ENCODE measurements around the gene RASAL3. TPM values are rescaled to one million over a fixed set of nuclear protein-coding genes. Genes with fewer than 3 reads are reported as not detected.

Gene RASAL3
- total and polyA plus RNA-seq, 2 of the 8 experiments (the other 6 are each of a cell fraction or from before 2014, with no cell fraction given): 0.19 to 0.63 TPM

DNA sequence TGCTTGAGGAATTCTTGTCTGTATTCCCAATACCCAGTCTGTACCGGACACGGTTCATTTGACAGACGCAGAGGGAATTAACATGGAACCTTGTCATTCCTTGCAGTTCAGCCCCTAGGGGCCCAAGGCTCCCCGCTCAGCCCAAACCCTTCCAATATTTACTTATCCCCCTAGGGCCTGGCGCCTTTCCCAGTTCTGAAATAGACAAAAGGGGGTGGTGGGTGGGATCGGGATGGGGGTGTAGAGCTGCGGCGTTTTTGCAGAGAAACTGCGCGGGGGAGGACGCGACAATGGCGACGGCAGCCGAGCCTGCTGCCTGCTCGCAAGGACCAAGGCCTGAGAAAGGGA, 46.1 kb downstream of the RASAL3 start:
- Histone ChIP-seq H2BK120ac (replicated peaks; ENCODE audit: low read depth, low read length) (no peak overlapping the region), H3K4me2 (ENCODE audit: insufficient read depth in 1 of 2, low read depth in 2 of 2, low read length in 2 of 2) (peak overlapping the region; percentile 76 to 97), H3K27me3 (replicated peaks in 1 of 4; ENCODE audit: control insufficient read depth in 3 of 4, extremely low read depth in 1 of 4, insufficient read depth in 3 of 4, low read length in 3 of 4) (no peaks in the 10 kb centered on the region), H3K9ac (replicated peaks in 1 of 4; ENCODE audit: extremely low read depth in 1 of 4, low read depth in 3 of 4, low read length in 3 of 4) (peak overlapping the region; percentile 83 to 99 (median 92)), H3K18ac (ENCODE audit: extremely low read depth, low read length) (peak overlapping the region; percentile 95; the same call in 1 of the 2 replicates), H3K27ac (ENCODE audit: low read depth, low read length) (peak overlapping the region; percentile 97), H2BK12ac (ENCODE audit: low read depth, low read length) (no peak overlapping the region), H2BK15ac (ENCODE audit: low read length) (no peak overlapping the region), H2AK5ac (ENCODE audit: low read depth, low read length) (no peak overlapping the region), H3K23ac (ENCODE audit: insufficient read length) (no peak overlapping the region), H3K23me2 (ENCODE audit: low read depth, low read length) (peaks cover 4% of the 10 kb centered on the region; the same call in 1 of the 2 replicates), H3K9me3 (ENCODE audit: insufficient read depth in 2 of 2, low read depth in 1 of 2, low read length in 1 of 2) (peaks cover 0 to 2% of the 10 kb centered on the region in 2 experiments; a peak in 1 of 4 replicates), H4K8ac (ENCODE audit: extremely low read depth, insufficient read depth, low read length) (peak overlapping the region; percentile 97; the same call in 1 of the 2 replicates), H3K4me3 (ENCODE audit: extremely low read depth in 1 of 4, insufficient read depth in 2 of 4, low read depth in 3 of 4, low read length in 4 of 4) (peak overlapping the region; percentile 85 to 98 (median 96)), H2AFZ (ENCODE audit: low read length) (no peak overlapping the region), H3K79me1 (ENCODE audit: low read depth, low read length) (peaks cover 5% of the 10 kb centered on the region), H4K5ac (ENCODE audit: insufficient read length, low read depth, low read length) (peak overlapping the region; percentile 82), H3K36me3 (ENCODE audit: control insufficient read depth in 2 of 4, insufficient read depth in 4 of 4, low read length in 3 of 4) (peaks cover 0 to 14% (median 7%) of the 10 kb centered on the region in 4 experiments; a peak in 4 of 8 replicates), H3K4ac (replicated peaks; ENCODE audit: insufficient read length, low read depth, low read length) (peak overlapping the region; percentile 71), H2BK20ac (ENCODE audit: low read length) (no peak overlapping the region), H3K56ac (replicated peaks; ENCODE audit: insufficient read length, low read depth, low read length) (peak overlapping the region; percentile 89), H4K91ac (replicated peaks; ENCODE audit: insufficient read length, low read length) (peak overlapping the region; percentile 99), H2BK5ac (ENCODE audit: low read depth, low read length) (peak overlapping the region; percentile 97), H4K20me1 (replicated peaks in 1 of 2; ENCODE audit: control insufficient read depth in 1 of 2, insufficient read depth in 2 of 2, low read length in 2 of 2) (peaks cover 7 to 13% of the 10 kb centered on the region in 2 experiments), H3K4me1 (replicated peaks in 1 of 4; ENCODE audit: control insufficient read depth in 3 of 4, insufficient read depth in 4 of 4, low read length in 3 of 4) (peaks cover 0 to 4% (median 3%) of the 10 kb centered on the region in 4 experiments; a peak in 5 of 7 replicates), H3K14ac (ENCODE audit: insufficient read length) (no peak overlapping the region), H3K79me2 (ENCODE audit: control insufficient read depth in 1 of 2, insufficient read depth in 2 of 2, low read length in 2 of 2) (peaks cover 40 to 54% of the 10 kb centered on the region in 2 experiments)
- WGBS, 2 experiments (ENCODE audit: extremely low coverage in 1 of 2, insufficient coverage in 1 of 2, insufficient read length in 1 of 2, insufficient replicate concordance in 2 of 2, low coverage in 1 of 2, low lambda C conversion rate in 2 of 2, missing lambda C conversion rate in 1 of 2): 7% methylated on average over 11 of the region's 16 CpGs; no CpG with 5 or more reads in 1 of the 2 experiments
- TF ChIP-seq KDM1A (IDR thresholded peaks at IDR 0.05; ENCODE audit: borderline replicate concordance, low read length) (no peak), SIX5 (IDR thresholded peaks at IDR 0.05; ENCODE audit: low read depth, low read length) (no peak), SAP30 (IDR thresholded peaks at IDR 0.05; ENCODE audit: insufficient read depth, insufficient replicate concordance, low read length) (peak; percentile 18)
- POLR2A ChIA-PET (ENCODE audit: partially characterized antibody): interaction anchor here (0.6 to 6.1 kb wide), 27 partner anchors 8 to 294 kb away, joined by 3 to 71 read pairs (median 5); partner anchors contain the start of genes AKAP8 and WIZ
- CTCF ChIA-PET (ENCODE audit: partially characterized antibody): interaction anchor here (1.0 to 5.1 kb wide), 6 partner anchors 7 to 194 kb away, joined by 3 to 48 read pairs (median 4); no protein-coding TSS in a partner anchor
- FAIRE-seq (no peak), DNase-seq (ENCODE audit: low read depth in 1 of 2, low spot score in 2 of 2) (no peak)

All from H1 (cell line).